Measurements from ENCODE around the gene SIRT5. TPM values are rescaled to one million over a fixed set of nuclear protein-coding genes. Genes with fewer than 3 reads are reported as not detected.

The SIRT5 gene
- total RNA-seq, 4 donors from 2014 or later, result 10.5 to 20.4 (median 12.4) TPM

DNA sequence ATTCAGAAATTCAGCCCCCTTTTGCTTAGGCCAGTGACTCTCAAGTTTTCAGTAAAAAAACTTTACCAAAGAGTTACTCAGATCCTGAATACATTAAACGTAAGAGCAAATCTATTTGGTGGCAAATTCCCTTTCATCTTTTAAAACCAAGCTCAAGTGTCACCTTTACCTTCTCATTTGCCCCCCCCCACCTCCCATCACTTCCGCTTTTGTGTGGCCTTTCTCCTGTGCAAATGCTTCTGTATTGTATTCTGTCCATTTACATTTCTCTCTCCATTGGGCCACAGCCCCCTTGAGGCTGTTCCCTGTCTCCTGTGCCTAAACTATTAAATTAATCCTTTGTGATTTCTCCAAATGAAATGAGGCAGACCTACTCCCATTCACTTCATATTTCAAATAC is 42.7 kb downstream of the SIRT5 start:
- no peak overlapping the region for H3K27ac ChIP-seq
- intact Hi-C loops (cut with DNase I), result loop anchor here (5.0 kb wide), 1 partner anchor 95 kb away; the partner anchor contains the start of gene RANBP9
- 84 to 90% methylated on average over 2 of the region's 2 CpGs for WGBS, 2 donors
- no peak for DNase-seq
- peaks cover 41 to 47% of the 10 kb centered on the region in 2 donors for H3K36me3 ChIP-seq
- peaks cover 7 to 25% of the 10 kb centered on the region in 2 donors for H3K4me1 ChIP-seq
- H3K27me3 ChIP-seq, result no peaks in the 10 kb centered on the region
- no peak overlapping the region for H3K4me3 ChIP-seq (replicated peaks in 1 of 3)
- no peaks in the 10 kb centered on the region for H3K9me3 ChIP-seq
- TF ChIP-seq, protein P1, sequence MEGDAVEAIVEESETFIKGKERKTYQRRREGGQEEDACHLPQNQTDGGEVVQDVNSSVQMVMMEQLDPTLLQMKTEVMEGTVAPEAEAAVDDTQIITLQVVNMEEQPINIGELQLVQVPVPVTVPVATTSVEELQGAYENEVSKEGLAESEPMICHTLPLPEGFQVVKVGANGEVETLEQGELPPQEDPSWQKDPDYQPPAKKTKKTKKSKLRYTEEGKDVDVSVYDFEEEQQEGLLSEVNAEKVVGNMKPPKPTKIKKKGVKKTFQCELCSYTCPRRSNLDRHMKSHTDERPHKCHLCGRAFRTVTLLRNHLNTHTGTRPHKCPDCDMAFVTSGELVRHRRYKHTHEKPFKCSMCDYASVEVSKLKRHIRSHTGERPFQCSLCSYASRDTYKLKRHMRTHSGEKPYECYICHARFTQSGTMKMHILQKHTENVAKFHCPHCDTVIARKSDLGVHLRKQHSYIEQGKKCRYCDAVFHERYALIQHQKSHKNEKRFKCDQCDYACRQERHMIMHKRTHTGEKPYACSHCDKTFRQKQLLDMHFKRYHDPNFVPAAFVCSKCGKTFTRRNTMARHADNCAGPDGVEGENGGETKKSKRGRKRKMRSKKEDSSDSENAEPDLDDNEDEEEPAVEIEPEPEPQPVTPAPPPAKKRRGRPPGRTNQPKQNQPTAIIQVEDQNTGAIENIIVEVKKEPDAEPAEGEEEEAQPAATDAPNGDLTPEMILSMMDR (IDR thresholded peaks at IDR 0.05), result no peak
- TF ChIP-seq POLR2A (IDR thresholded peaks at IDR 0.05), result no peak

DNA sequence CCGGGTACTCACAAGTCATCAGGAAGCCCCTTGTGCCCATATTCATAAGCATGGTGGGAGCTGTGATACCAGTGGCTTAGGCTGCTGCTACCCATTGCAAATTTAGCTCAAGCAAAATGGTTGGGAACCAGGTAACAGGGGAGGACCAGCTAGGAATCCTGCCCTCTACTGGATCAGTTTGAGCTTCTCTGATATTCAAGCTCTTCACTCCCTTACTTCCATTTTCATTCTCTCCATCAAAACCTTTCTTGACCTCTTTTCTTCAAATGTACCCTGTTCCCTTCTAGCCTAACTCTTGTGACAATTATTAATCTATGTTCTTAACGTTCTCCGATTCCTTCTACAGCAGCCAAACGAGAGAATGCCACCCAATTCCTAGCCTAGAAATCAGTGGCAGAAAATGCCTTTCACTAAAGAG is 50.5 kb downstream of the SIRT5 start:
- Histone ChIP-seq H3K9me3 (no peaks in the 10 kb centered on the region), H3K27me3 (no peaks in the 10 kb centered on the region), H3K36me3 (peaks cover 25 to 46% of the 10 kb centered on the region in 2 donors), H3K27ac (no peak overlapping the region), H3K4me1 (no peaks in the 10 kb centered on the region), H3K4me3 (replicated peaks in 1 of 3) (no peak overlapping the region)
- intact Hi-C loops (cut with DNase I), result no loop called here
- no peak for TF ChIP-seq POLR2A (IDR thresholded peaks at IDR 0.05)
- TF ChIP-seq, protein P1 (IDR thresholded peaks at IDR 0.05), result peak in 4 of 6 experiments; percentile 8 to 49 (median 28)
- no peak for DNase-seq
- WGBS, 2 donors, result 61 to 71% methylated on average over 4 of the region's 4 CpGs

GRCh38 chr6:13629459-13630116 is 55.2 kb downstream of the SIRT5 start:
- no peak for DNase-seq
- WGBS, 2 donors, result 75 to 76% methylated on average over 4 of the region's 4 CpGs
- TF ChIP-seq, protein P1 (IDR thresholded peaks at IDR 0.05), result no peak
- TF ChIP-seq POLR2A (IDR thresholded peaks at IDR 0.05), result no peak
- no peaks in the 10 kb centered on the region for H3K9me3 ChIP-seq
- intact Hi-C loops (cut with DNase I), result no loop called here
- no peak overlapping the region for H3K4me3 ChIP-seq (replicated peaks in 1 of 3)
- H3K4me1 ChIP-seq, result no peaks in the 10 kb centered on the region
- peaks cover 0 to 15% of the 10 kb centered on the region in 2 donors for H3K36me3 ChIP-seq
- no peaks in the 10 kb centered on the region for H3K27me3 ChIP-seq
- H3K27ac ChIP-seq, result no peak overlapping the region

DNA sequence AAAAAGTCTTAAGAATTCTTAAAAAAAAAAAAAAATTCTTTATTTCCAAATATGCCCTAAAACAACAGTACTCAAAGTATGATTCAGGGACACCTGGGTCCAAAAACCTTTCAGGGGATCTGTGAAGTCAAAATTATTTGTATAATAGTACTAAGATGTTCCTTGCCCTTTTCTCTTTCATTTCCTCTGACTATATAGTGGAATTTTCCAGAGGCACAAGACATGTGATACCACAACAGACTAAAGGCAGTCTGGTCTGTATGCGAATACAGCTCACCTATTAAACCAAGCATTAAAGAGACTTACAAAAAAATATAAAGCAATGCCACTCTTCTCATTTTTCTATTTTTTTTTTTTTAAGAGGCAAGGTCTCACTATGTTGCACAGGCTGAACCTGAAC is 56.1 kb downstream of the SIRT5 start:
- WGBS, 2 donors, result 96 to 97% methylated on average over 1 of the region's 1 CpG
- TF ChIP-seq, protein P1 (IDR thresholded peaks at IDR 0.05), result no peak
- no peak for TF ChIP-seq POLR2A (IDR thresholded peaks at IDR 0.05)
- Histone ChIP-seq H3K4me3 (replicated peaks in 1 of 3) (no peak overlapping the region), H3K36me3 (peaks cover 0 to 12% of the 10 kb centered on the region in 2 donors), H3K27me3 (no peaks in the 10 kb centered on the region), H3K27ac (no peak overlapping the region), H3K9me3 (no peaks in the 10 kb centered on the region), H3K4me1 (no peaks in the 10 kb centered on the region)
- intact Hi-C loops (cut with DNase I), result no loop called here
- DNase-seq, result no peak

- no peak for DNase-seq
- H3K4me3 ChIP-seq (replicated peaks in 1 of 3), result no peak overlapping the region
- intact Hi-C loops (cut with DNase I), result no loop called here
- 96 to 98% methylated on average over 2 of the region's 2 CpGs for WGBS, 2 donors
- no peak overlapping the region for H3K27ac ChIP-seq
- peaks cover 1 to 9% of the 10 kb centered on the region in 2 donors for H3K36me3 ChIP-seq
- no peaks in the 10 kb centered on the region for H3K27me3 ChIP-seq
- no peak for TF ChIP-seq POLR2A (IDR thresholded peaks at IDR 0.05)
- TF ChIP-seq, protein P1 (IDR thresholded peaks at IDR 0.05), result no peak
- no peaks in the 10 kb centered on the region for H3K9me3 ChIP-seq
- no peaks in the 10 kb centered on the region for H3K4me1 ChIP-seq
Measured at GRCh38 chr6:13633343-13633742, 58.9 kb downstream of the SIRT5 start.

All from thyroid gland (tissue), 4 donors.